Natural killer cell (primary cell): ENCODE results near the gene C8B. TPM values are rescaled to one million over a fixed set of nuclear protein-coding genes. Genes with fewer than 3 reads are reported as not detected.

Source experiments
- ATAC-seq, 3 donors: fragments of 150-1000 bp in 2 of 3; fragments of 200-7000 bp in 1 of 3; cut with Tn5 transposase; 1 replicate in 1 of 3; 2 replicates in 2 of 3; pipeline ENCODE4 v1.10.0; 2021; ENCODE audit warnings: mild to moderate bottlenecking in 2 of 3, moderate library complexity in 2 of 3
- DNase-seq, 2 donors: peaks; one replicate each; pipeline versions ENCODE4 v3.0.0 to v3.0.0-alpha.2; 2013 to 2021; ENCODE audit warnings: mixed read lengths in 1 of 2
- H3K27ac ChIP-seq: one replicate; pipeline ENCODE4 v1.5.1; 2013; ENCODE audit warnings: mild to moderate bottlenecking, low read length
- H3K27me3 ChIP-seq: one replicate; pipeline ENCODE4 v1.6.1; 2013; ENCODE audit warnings: low read length; ENCODE audit not compliant: control insufficient read depth, insufficient read depth
- H3K36me3 ChIP-seq: one replicate; pipeline ENCODE4 v1.6.1; 2013; ENCODE audit warnings: low read length; ENCODE audit not compliant: control insufficient read depth, insufficient read depth
- H3K4me1 ChIP-seq: one replicate; pipeline ENCODE4 v1.6.1; 2013; ENCODE audit warnings: low read length; ENCODE audit not compliant: control insufficient read depth, insufficient read depth
- H3K4me3 ChIP-seq: one replicate; pipeline ENCODE4 v1.5.1; 2013; ENCODE audit warnings: low read length
- H3K9me3 ChIP-seq: one replicate; pipeline ENCODE4 v1.6.1; 2013; ENCODE audit warnings: low read length; ENCODE audit not compliant: control insufficient read depth, insufficient read depth
- H3K27ac Mint-ChIP-seq, 2 donors: one replicate each; pipeline ENCODE4 v1.8.0; 2022; ENCODE audit warnings: mild to moderate bottlenecking in 2 of 2, mixed read lengths in 2 of 2, moderate library complexity in 1 of 2
- H3K27me3 Mint-ChIP-seq, 2 donors: one replicate each; pipeline ENCODE4 v1.8.0; 2022; ENCODE audit warnings: low read depth in 2 of 2, mixed read lengths in 2 of 2
- H3K36me3 Mint-ChIP-seq: one replicate; pipeline ENCODE4 v1.8.0; 2022; ENCODE audit warnings: mixed read lengths
- H3K4me1 Mint-ChIP-seq, 2 donors: one replicate each; pipeline ENCODE4 v1.8.0; 2022; ENCODE audit warnings: mixed read lengths in 2 of 2
- H3K4me3 Mint-ChIP-seq: one replicate; pipeline ENCODE4 v1.8.0; 2022; ENCODE audit warnings: mild to moderate bottlenecking, moderate library complexity, mixed read lengths
- H3K9me3 Mint-ChIP-seq, 2 donors: one replicate each; pipeline ENCODE4 v1.8.0; 2022; ENCODE audit warnings: mixed read lengths in 2 of 2
- CTCF ChIP-seq: fragments of 200-600 bp; IDR thresholded peaks from one replicate; pipeline ENCODE4 v1.8.0; 2022; ENCODE audit warnings: antibody characterized with exemption
- WGBS: methylation state at CpG from one replicate; pipeline ENCODE4 v1.1.7; 2013; ENCODE audit warnings: missing lambda C conversion rate; ENCODE audit not compliant: insufficient coverage; 5-methylcytosine and 5-hydroxymethylcytosine counted together
- intact Hi-C: fragments of 100-400 bp; cut with micrococcal nuclease; formaldehyde crosslinking; loops from one replicate; pipeline ENCODE4 v1.14.2; 2022
- total RNA-seq, 4 donors: library from RNA; stranded (reverse); fragments of 120-200 nt in 1 of 4; gene quantifications; one replicate each; pipeline versions ENCODE4 v1.2.3 to v1.2.4, GENCODE V29; 2013 to 2022

Gene C8B
- total RNA-seq, 3 donors from 2014 or later (not counting 1 experiment from before 2014, with no cell fraction given): not detected

- Mint-ChIP-seq H3K36me3 (no peaks in the 10 kb centered on the region), H3K4me3 (no peak overlapping the region), H3K27me3 (peaks cover 0 to 7% of the 10 kb centered on the region in 2 donors), H3K4me1 (peaks cover 0 to 11% of the 10 kb centered on the region in 2 donors), H3K9me3 (no peaks in the 10 kb centered on the region), H3K27ac (no peak overlapping the region)
- H3K4me1 ChIP-seq: no peaks in the 10 kb centered on the region
- DNase-seq: no peak
- H3K27ac ChIP-seq: no peak overlapping the region
- no peaks in the 10 kb centered on the region for H3K27me3 ChIP-seq
- TF ChIP-seq CTCF: no peak
- no peak overlapping the region for H3K4me3 ChIP-seq
- WGBS: 88% methylated on average over 9 of the region's 9 CpGs
- intact Hi-C loops: no loop called here
- ATAC-seq: no peak
- H3K36me3 ChIP-seq: no peaks in the 10 kb centered on the region
- H3K9me3 ChIP-seq: no peaks in the 10 kb centered on the region
Observed at GRCh38 chr1:56964349-56965017, 1.3 kb downstream of the C8B start.

GRCh38 chr1:56963667-56964066 is 2.1 kb downstream of the C8B start:
- WGBS: 84% methylated on average over 4 of the region's 4 CpGs
- Mint-ChIP-seq H3K4me1 (peaks cover 0 to 8% of the 10 kb centered on the region in 2 donors), H3K9me3 (no peaks in the 10 kb centered on the region), H3K27ac (no peak overlapping the region), H3K36me3 (no peaks in the 10 kb centered on the region), H3K4me3 (no peak overlapping the region), H3K27me3 (peaks cover 0 to 6% of the 10 kb centered on the region in 2 donors)
- Histone ChIP-seq H3K27me3 (no peaks in the 10 kb centered on the region), H3K36me3 (no peaks in the 10 kb centered on the region), H3K27ac (no peak overlapping the region), H3K4me3 (no peak overlapping the region), H3K9me3 (no peaks in the 10 kb centered on the region), H3K4me1 (no peaks in the 10 kb centered on the region)
- ATAC-seq: no peak
- TF ChIP-seq CTCF: no peak
- intact Hi-C loops: no loop called here
- no peak for DNase-seq

GRCh38 chr1:56961426-56961825 is 4.4 kb downstream of the C8B start:
- Mint-ChIP-seq H3K4me1 (no peaks in the 10 kb centered on the region), H3K4me3 (no peak overlapping the region), H3K9me3 (no peaks in the 10 kb centered on the region), H3K27ac (no peak overlapping the region), H3K27me3 (peaks cover 0 to 10% of the 10 kb centered on the region in 2 donors), H3K36me3 (no peaks in the 10 kb centered on the region)
- Histone ChIP-seq H3K4me3 (no peak overlapping the region), H3K27ac (no peak overlapping the region), H3K36me3 (no peaks in the 10 kb centered on the region), H3K27me3 (no peaks in the 10 kb centered on the region), H3K4me1 (no peaks in the 10 kb centered on the region), H3K9me3 (no peaks in the 10 kb centered on the region)
- TF ChIP-seq CTCF: no peak
- 95% methylated on average over 10 of the region's 10 CpGs for WGBS
- ATAC-seq: no peak
- intact Hi-C loops: no loop called here
- no peak for DNase-seq

GRCh38 chr1:56958526-56958925 is 7.3 kb downstream of the C8B start:
- no peak overlapping the region for H3K27ac Mint-ChIP-seq
- Histone ChIP-seq H3K27ac (no peak overlapping the region), H3K27me3 (no peaks in the 10 kb centered on the region), H3K4me1 (no peaks in the 10 kb centered on the region), H3K9me3 (no peaks in the 10 kb centered on the region), H3K4me3 (no peak overlapping the region), H3K36me3 (no peaks in the 10 kb centered on the region)
- no peak for DNase-seq
- H3K4me3 Mint-ChIP-seq: no peak overlapping the region
- no peak for ATAC-seq
- peaks cover 0 to 12% of the 10 kb centered on the region in 2 donors for H3K4me1 Mint-ChIP-seq
- intact Hi-C loops: no loop called here
- H3K36me3 Mint-ChIP-seq: no peaks in the 10 kb centered on the region
- WGBS: 85% methylated on average over 2 of the region's 2 CpGs
- H3K9me3 Mint-ChIP-seq: no peaks in the 10 kb centered on the region
- H3K27me3 Mint-ChIP-seq: peaks cover 0 to 5% of the 10 kb centered on the region in 2 donors
- TF ChIP-seq CTCF: no peak
